SU-DHL-6 (cell line): ENCODE data around the gene KCP.

Source experiments
- H2AFZ ChIP-seq: fragments of 200-600 bp; sonication (generic); 2 replicates; pipeline ENCODE4 v1.6.1; 2014; ENCODE audit warnings: low read depth, mild to moderate bottlenecking, moderate library complexity, mixed read lengths, antibody characterized with exemption, low read length; ENCODE audit not compliant: severe bottlenecking
- H3F3A ChIP-seq: fragments of 200-600 bp; shearing (Covaris generic); 2 replicates; pipeline ENCODE4 v1.6.0; 2016; ENCODE audit warnings: antibody characterized with exemption, mild to moderate bottlenecking; ENCODE audit not compliant: insufficient read depth
- H3K27ac ChIP-seq: fragments of 200-600 bp; sonication (generic); 2 replicates; pipeline ENCODE4 v1.5.1; 2016; ENCODE audit warnings: low read depth, mild to moderate bottlenecking, low read length, moderate library complexity, mixed read lengths
- H3K27me3 ChIP-seq: fragments of 200-600 bp; sonication (generic), shearing (Covaris generic); 2 replicates; pipeline ENCODE4 v1.6.0; 2014; ENCODE audit warnings: mild to moderate bottlenecking, low read length
- H3K36me3 ChIP-seq: fragments of 200-600 bp; sonication (generic); 2 replicates; pipeline ENCODE4 v1.6.1; 2014; ENCODE audit warnings: mild to moderate bottlenecking, low read length, mixed read lengths
- H3K4me2 ChIP-seq: fragments of 300-600, 200-600 bp; shearing (Covaris generic), sonication (generic); 2 replicates; pipeline ENCODE4 v1.6.0; 2014; ENCODE audit warnings: low read length, low read depth, mild to moderate bottlenecking; ENCODE audit not compliant: poor library complexity, severe bottlenecking
- H3K4me3 ChIP-seq: fragments of 200-600 bp; sonication (generic); 2 replicates; pipeline ENCODE4 v1.5.1; 2014; ENCODE audit warnings: antibody characterized with exemption, low read length, mild to moderate bottlenecking, mixed read lengths; ENCODE audit not compliant: insufficient read depth, poor library complexity, severe bottlenecking
- H3K79me2 ChIP-seq: fragments of 200-600 bp; sonication (generic); 2 replicates; pipeline ENCODE4 v1.6.1; 2014; ENCODE audit warnings: mild to moderate bottlenecking, low read length, moderate library complexity; ENCODE audit not compliant: insufficient read depth
- H3K9ac ChIP-seq: fragments of 200-600 bp; sonication (generic); 2 replicates; pipeline ENCODE4 v1.7.0; 2014; ENCODE audit warnings: mild to moderate bottlenecking, low read length
- H3K9me2 ChIP-seq: fragments of 200-600 bp; sonication (generic); replicated peaks from 2 replicates; pipeline ENCODE4 v1.6.1; 2014; ENCODE audit warnings: low read length; ENCODE audit not compliant: insufficient read depth
- H3K9me3 ChIP-seq: fragments of 200-600 bp; sonication (generic); 2 replicates; pipeline ENCODE4 v1.6.1; 2014; ENCODE audit warnings: low read length, mixed read lengths; ENCODE audit not compliant: insufficient read depth
- H4K20me1 ChIP-seq: fragments of 200-600 bp; sonication (generic); 2 replicates; pipeline ENCODE4 v1.6.1; 2014; ENCODE audit warnings: low read depth, mild to moderate bottlenecking, antibody characterized with exemption, low read length, moderate library complexity, mixed read lengths
- EZH2phosphoT487 ChIP-seq: fragments of 200-600 bp; sonication (generic), shearing (Covaris generic); conservative IDR thresholded peaks from 2 replicates; pipeline ENCODE4 v1.6.1; 2018; ENCODE audit warnings: mild to moderate bottlenecking, antibody characterized with exemption, low read length, moderate library complexity, mixed read lengths
- TF ChIP-seq, protein P1 (sequence below): fragments of 200-600 bp; sonication (generic); IDR thresholded peaks from one replicate; pipeline ENCODE4 v1.5.1; 2017; ENCODE audit warnings: antibody characterized with exemption, mild to moderate bottlenecking, low read length, moderate library complexity; ENCODE audit not compliant: insufficient read depth, poor library complexity, severe bottlenecking

Gene KCP

DNA sequence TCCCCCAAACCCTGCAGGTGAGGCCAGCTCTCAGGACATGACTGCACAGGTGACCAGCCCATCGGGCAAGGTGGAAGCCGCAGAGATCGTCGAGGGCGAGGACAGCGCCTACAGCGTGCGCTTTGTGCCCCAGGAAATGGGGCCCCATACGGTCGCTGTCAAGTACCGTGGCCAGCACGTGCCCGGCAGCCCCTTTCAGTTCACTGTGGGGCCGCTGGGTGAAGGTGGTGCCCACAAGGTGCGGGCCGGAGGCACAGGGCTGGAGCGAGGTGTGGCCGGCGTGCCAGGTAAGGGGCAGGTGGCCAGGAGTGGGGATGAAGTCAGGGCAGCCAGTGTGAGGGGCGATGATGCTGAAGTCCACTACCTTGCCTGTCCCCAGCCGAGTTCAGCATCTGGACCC lies 56.1 kb downstream of the KCP start:
- H3K79me2 ChIP-seq: no peaks in the 10 kb centered on the region

DNA sequence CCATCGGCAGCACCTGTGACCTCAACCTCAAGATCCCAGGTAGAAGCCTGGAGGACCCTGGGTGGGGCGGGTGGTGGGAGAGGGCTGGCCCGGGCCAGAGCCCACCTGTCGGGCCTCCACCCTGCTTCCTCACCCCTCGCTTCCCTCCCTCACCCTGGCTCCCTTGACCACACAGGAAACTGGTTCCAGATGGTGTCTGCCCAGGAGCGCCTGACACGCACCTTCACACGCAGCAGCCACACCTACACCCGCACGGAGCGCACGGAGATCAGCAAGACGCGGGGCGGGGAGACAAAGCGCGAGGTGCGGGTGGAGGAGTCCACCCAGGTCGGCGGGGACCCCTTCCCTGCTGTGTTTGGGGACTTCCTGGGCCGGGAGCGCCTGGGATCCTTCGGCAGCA lies 56.7 kb downstream of the KCP start:
- H3K27me3 ChIP-seq: no peaks in the 10 kb centered on the region
- H3K27ac ChIP-seq: no peak overlapping the region
- no peak overlapping the region for H2AFZ ChIP-seq
- no peak overlapping the region for H3K4me2 ChIP-seq
- no peaks in the 10 kb centered on the region for H3K79me2 ChIP-seq
- no peaks in the 10 kb centered on the region for H3K9me3 ChIP-seq
- H4K20me1 ChIP-seq: no peaks in the 10 kb centered on the region
- no peak for TF ChIP-seq EZH2phosphoT487
- TF ChIP-seq, protein P1, sequence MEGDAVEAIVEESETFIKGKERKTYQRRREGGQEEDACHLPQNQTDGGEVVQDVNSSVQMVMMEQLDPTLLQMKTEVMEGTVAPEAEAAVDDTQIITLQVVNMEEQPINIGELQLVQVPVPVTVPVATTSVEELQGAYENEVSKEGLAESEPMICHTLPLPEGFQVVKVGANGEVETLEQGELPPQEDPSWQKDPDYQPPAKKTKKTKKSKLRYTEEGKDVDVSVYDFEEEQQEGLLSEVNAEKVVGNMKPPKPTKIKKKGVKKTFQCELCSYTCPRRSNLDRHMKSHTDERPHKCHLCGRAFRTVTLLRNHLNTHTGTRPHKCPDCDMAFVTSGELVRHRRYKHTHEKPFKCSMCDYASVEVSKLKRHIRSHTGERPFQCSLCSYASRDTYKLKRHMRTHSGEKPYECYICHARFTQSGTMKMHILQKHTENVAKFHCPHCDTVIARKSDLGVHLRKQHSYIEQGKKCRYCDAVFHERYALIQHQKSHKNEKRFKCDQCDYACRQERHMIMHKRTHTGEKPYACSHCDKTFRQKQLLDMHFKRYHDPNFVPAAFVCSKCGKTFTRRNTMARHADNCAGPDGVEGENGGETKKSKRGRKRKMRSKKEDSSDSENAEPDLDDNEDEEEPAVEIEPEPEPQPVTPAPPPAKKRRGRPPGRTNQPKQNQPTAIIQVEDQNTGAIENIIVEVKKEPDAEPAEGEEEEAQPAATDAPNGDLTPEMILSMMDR: no peak
- H3K36me3 ChIP-seq: no peaks in the 10 kb centered on the region
- no peak overlapping the region for H3K9ac ChIP-seq
- no peaks in the 10 kb centered on the region for H3F3A ChIP-seq
- H3K9me2 ChIP-seq: no peaks in the 10 kb centered on the region
- H3K4me3 ChIP-seq: no peak overlapping the region

More for the DNA sequence above, 56.1 kb downstream of the KCP start:
- H3K9me3 ChIP-seq: no peaks in the 10 kb centered on the region
- H3K27me3 ChIP-seq: no peaks in the 10 kb centered on the region
- H3K27ac ChIP-seq: no peak overlapping the region
- H3K4me2 ChIP-seq: no peak overlapping the region
- H2AFZ ChIP-seq: no peak overlapping the region
- H3F3A ChIP-seq: no peaks in the 10 kb centered on the region
- TF ChIP-seq, protein P1: no peak
- TF ChIP-seq EZH2phosphoT487: no peak
- no peak overlapping the region for H3K4me3 ChIP-seq
- no peaks in the 10 kb centered on the region for H4K20me1 ChIP-seq
- H3K36me3 ChIP-seq: no peaks in the 10 kb centered on the region
- H3K9ac ChIP-seq: no peak overlapping the region
- no peaks in the 10 kb centered on the region for H3K9me2 ChIP-seq

GRCh38 chr7:128852537-128853254 lies 57.8 kb downstream of the KCP start:
- H3K36me3 ChIP-seq: no peaks in the 10 kb centered on the region

More at GRCh38 chr7:128852537-128853254, 57.8 kb downstream of the KCP start:
- H4K20me1 ChIP-seq: no peaks in the 10 kb centered on the region
- H3K27ac ChIP-seq: no peak overlapping the region
- H2AFZ ChIP-seq: no peak overlapping the region
- no peaks in the 10 kb centered on the region for H3K9me3 ChIP-seq
- H3F3A ChIP-seq: no peaks in the 10 kb centered on the region
- H3K79me2 ChIP-seq: no peaks in the 10 kb centered on the region
- no peak overlapping the region for H3K4me2 ChIP-seq
- H3K4me3 ChIP-seq: no peak overlapping the region
- no peak overlapping the region for H3K9ac ChIP-seq
- no peak for TF ChIP-seq EZH2phosphoT487
- TF ChIP-seq, protein P1: no peak
- H3K27me3 ChIP-seq: no peaks in the 10 kb centered on the region
- no peaks in the 10 kb centered on the region for H3K9me2 ChIP-seq
